T follicular helper cell (primary cell): Measurements from ENCODE around the gene HEXA.
"Not testable (repeated sequence)": the region's sequence is repeated elsewhere in the genome, so short reads cannot be mapped to it uniquely, and the experiment has no call there.

Source experiments
- DNase-seq: peaks from one replicate; pipeline ENCODE4 v3.0.0-alpha.2; 2020; ENCODE audit warnings: low read depth
- total RNA-seq, 2 experiments: gene quantifications; one replicate each; lab custom pipeline; 2026; lab: John Stamatoyannopoulos, UW

The HEXA gene
- 31.0 to 50.3 reads per million in 2 experiments for total RNA-seq

DNA sequence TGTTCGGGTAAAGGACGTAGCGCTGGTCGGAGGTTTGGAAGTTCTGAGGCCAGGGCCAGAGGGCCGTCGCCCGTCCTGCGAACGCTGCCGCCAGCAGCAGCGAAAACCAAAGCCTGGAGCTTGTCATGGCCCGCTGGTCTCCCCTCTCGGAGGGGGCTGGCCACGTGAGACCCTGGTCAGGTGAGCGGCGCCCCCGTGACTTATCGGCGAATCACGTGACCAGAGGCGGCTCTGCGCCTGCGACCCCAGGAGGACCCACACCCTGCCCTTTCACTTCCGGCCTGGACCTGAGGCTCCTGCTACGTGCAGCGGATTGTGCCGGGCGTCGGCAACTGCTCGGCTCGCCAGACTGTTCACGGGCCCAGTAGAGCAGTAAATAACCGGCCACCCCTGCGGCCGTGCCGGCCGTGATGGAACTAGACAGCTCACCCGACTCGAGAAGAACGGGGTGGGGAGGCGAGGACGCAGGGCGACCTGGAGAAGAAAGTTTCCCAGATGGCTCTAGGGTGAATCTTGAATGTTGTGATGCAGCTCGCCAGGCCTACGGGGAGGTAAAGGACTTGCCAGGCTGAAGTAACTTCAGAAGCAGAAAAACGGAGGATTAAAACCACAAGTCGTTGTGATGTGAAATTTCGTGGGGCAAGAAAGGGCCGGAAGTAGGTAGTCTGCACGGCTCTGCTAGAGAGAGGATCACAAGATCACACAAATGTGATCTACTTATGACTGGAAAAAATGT, at the start of gene HEXA:
HEXA (minus strand) TSS at position 169 of the 736 bp plus-strand sequence; CDS start at position 127, 42 bp downstream.
- peak; percentile 97 for DNase-seq

GRCh38 chr15:72423256-72423655, 47.4 kb upstream of the HEXA start:
- no peak for DNase-seq

DNA sequence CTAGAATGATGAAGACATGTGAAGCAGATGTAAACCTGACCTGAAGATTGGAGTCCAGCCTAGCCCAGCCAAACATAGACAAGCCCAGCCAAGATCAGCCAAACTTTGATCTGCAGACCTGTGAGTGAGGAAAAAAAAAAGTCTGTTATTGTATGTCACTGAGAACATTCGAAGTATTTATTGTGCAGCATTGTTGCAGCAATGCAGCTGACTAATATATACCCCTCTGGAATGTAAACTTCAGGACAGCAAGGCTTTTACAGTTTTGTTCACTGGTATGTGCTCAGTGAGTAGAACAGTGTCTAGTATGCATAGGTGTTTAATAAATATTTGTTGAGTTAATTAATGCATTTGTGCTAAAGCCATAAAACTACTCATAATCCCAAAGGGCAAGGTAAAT, 45.7 kb upstream of the HEXA start:
- DNase-seq: no peak

- DNase-seq: no peak
Measured at GRCh38 chr15:72420576-72420975, 44.8 kb upstream of the HEXA start.

DNA sequence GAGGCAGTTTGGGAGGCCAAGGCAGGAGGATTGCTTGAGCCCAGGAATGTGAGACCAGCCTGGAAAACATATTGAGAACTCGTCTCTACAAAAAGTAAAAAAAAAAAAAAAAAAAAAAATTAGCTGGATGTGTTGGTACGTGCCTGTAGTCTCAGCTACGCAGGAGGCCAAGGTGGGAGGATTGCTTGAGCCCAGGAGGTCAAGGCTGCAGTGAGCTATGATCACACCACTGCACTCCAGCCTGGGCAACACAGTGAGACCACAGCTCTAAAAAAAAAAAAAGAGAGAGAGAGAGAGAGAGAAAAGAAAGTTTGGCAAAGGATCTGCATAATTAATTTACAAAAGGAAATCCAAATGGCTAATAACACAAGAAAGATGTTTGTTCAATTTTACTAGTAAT, 44.0 kb upstream of the HEXA start:
- DNase-seq: not testable (repeated sequence)

DNA sequence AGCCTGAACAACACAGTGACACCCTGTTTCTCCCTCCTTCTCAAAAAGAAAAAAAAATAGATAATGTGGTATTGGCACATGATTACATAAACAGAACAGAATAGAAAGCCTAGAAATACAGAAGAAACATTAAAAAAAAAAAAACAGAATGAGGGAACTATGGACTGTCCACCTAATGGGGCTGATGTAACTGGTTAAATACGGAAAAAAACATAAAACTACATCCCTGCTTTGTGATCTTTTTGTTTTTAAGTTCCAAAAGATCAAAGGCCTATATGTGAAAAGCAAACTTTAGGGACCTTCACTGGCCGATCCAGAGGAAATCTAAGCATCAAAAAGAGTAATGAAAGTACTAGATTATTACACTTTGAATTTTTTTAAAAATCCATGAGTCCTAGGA, 39.5 kb upstream of the HEXA start:
- no peak for DNase-seq

DNA sequence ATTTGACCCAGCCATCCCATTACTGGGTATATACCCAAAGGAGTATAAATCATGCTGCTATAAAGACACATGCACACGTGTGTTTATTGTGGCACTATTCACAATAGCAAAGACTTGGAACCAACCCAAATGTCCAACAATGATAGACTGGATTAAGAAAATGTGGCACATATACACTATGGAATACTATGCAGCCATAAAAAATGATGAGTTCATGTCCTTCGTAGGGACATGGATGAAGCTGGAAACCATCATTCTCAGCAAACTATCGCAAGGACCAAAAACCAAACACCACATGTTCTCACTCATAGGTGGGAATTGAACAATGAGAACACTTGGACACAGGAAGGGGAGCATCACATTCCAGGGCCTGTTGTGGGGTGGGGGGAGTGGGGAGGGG, 37.5 kb upstream of the HEXA start:
- not testable (repeated sequence) for DNase-seq

- DNase-seq: no peak
Measured at GRCh38 chr15:72411544-72411943, 35.7 kb upstream of the HEXA start.

- no peak for DNase-seq
Measured at GRCh38 chr15:72411111-72411510, 35.3 kb upstream of the HEXA start.

DNA sequence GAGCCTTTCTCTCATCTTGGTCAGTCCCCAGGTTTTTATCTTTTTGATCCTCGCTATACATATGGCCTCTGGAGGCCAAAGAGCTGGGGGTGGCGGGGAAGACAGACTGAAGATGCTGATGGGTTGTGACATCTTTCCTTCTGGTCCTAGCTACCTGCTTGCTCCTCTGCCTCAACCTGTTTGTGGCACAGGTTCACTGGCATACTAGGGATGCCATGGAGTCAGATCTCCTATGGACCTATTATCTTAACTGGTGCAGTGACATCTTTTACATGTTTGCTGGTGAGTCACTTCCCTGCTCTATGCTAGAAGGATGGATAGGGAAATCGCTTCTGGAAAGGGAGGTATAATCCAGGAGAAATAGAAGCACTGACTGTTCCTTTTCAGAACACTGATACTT, 31.1 kb upstream of the HEXA start:
- DNase-seq: no peak

GRCh38 chr15:72404841-72405240, 29.0 kb upstream of the HEXA start:
- no peak for DNase-seq

GRCh38 chr15:72404356-72404755, 28.5 kb upstream of the HEXA start:
- no peak for DNase-seq

- DNase-seq: no peak
Measured at GRCh38 chr15:72402726-72403125, 26.9 kb upstream of the HEXA start.

GRCh38 chr15:72398648-72399047, 22.8 kb upstream of the HEXA start:
- no peak for DNase-seq

- DNase-seq: no peak
Measured at GRCh38 chr15:72397796-72398588, 22.2 kb upstream of the HEXA start, which contains the start of gene TMEM202. TMEM202 (plus strand) TSS chr15:72398305; CDS start chr15:72398327, 22 bp downstream.

- not testable (repeated sequence) for DNase-seq
Measured at GRCh38 chr15:72396331-72396730, 20.5 kb upstream of the HEXA start.

GRCh38 chr15:72389231-72389630, 13.4 kb upstream of the HEXA start:
- no peak for DNase-seq

GRCh38 chr15:72387741-72388140, 11.9 kb upstream of the HEXA start:
- DNase-seq: no peak

DNA sequence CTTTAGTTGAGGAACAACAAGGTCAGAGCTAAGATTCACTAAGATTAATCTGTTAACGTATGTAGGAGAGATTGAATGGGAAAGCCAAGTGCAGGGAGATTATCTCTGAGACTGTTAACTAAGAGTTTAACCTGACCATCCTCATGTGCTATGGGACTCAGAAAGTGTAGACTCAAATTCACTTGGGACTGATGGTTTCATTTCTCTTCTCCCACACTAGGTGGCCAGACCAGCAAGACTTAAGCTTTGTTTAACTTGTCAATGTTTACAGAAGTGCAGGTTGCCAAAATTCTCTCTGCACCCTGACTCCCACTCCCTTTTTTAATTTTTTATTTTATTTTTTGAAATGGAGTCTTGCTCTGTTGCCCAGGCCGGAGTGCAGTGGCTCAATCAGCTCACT, 6.3 kb upstream of the HEXA start:
- DNase-seq: no peak

GRCh38 chr15:72380743-72381142, 4.9 kb upstream of the HEXA start:
- DNase-seq: no peak

- DNase-seq: no peak
Measured at GRCh38 chr15:72379856-72380430, 4.1 kb upstream of the HEXA start.

GRCh38 chr15:72379106-72379505, 3.3 kb upstream of the HEXA start:
- not testable (repeated sequence) for DNase-seq

DNA sequence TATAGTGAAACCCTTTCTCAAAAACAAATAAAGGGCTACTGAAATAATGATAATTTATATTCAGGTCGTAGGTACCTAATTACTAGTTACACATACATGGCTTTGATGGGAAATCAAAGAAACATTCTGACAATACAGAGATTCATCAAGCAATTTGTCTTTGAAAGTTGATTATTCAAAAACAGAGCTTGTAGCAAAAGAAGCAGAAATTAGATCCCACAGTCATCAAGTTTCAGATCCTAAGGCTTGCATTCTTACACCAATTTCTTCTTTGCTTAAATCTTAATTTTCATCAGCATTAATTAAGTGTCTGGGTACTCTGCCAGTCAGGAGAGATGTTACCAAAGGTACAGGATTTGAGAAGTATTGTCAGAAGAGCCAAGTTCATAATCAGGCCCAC, 1.5 kb upstream of the HEXA start:
- DNase-seq: no peak
